SK-N-SH (cell line): ENCODE results near the gene MYEOV. TPM values are rescaled to one million over a fixed set of nuclear protein-coding genes. Genes with fewer than 3 reads are reported as not detected.
A peak's percentile ranks its signal among the peaks of the same experiment; 100 is the strongest.

ENCODE experiments used
- CTCF ChIA-PET: fragments of 300-600, 350-600 bp; formaldehyde crosslinking; extraction: SDS; loops from one replicate; lab custom pipeline; 2021; lab: Yijun Ruan, JAX
- POLR2A ChIA-PET: fragments of 350-600 bp; sonication (Branson Sonifier 250); formaldehyde crosslinking; extraction: SDS; loops from one replicate; lab custom pipeline; 2020; ENCODE audit warnings: antibody characterized with exemption, inconsistent platforms; lab: Yijun Ruan, JAX
- DNase-seq: peaks from one replicate; pipeline ENCODE4 v3.0.0; 2012
- H2AFZ ChIP-seq: fragments of 200-600 bp; sonication (generic); 2 replicates; pipeline ENCODE4 v1.8.1; 2016; ENCODE audit warnings: antibody characterized with exemption, mild to moderate bottlenecking, low read depth
- H3F3A ChIP-seq: fragments of 200-600 bp; sonication (generic); replicated peaks from 2 replicates; pipeline ENCODE3; 2016; ENCODE audit warnings: antibody characterized with exemption, mild to moderate bottlenecking; ENCODE audit not compliant: insufficient read depth
- H3K27ac ChIP-seq, 2 experiments: fragments of 200-500 bp in 1 of 2; fragments of 200-600 bp in 1 of 2; sonication (Bioruptor generic) in 1 of 2; sonication (generic), shearing (Covaris generic) in 1 of 2; 2 replicates each; pipeline versions ENCODE4 v1.5.1 to v1.6.1; 2014 to 2016; ENCODE audit warnings: low read depth in 2 of 2, inconsistent platforms in 1 of 2, low read length in 1 of 2, mild to moderate bottlenecking in 1 of 2, mixed read lengths in 1 of 2
- H3K27me3 ChIP-seq: fragments of 200-600 bp; sonication (generic), shearing (Covaris generic); 2 replicates; pipeline ENCODE4 v1.6.1; 2016; ENCODE audit warnings: mixed run types; ENCODE audit not compliant: insufficient read depth
- H3K36me3 ChIP-seq, 2 experiments: fragments of 200-500 bp in 1 of 2; fragments of 200-600 bp in 1 of 2; sonication (Bioruptor generic) in 1 of 2; sonication (generic) in 1 of 2; replicated peaks in 1 of 2; 2 replicates each; pipeline versions ENCODE3 to v1.5.1; 2014 to 2016; ENCODE audit warnings: low read length in 1 of 2, mild to moderate bottlenecking in 1 of 2; ENCODE audit not compliant: insufficient read depth in 2 of 2, control insufficient read depth in 1 of 2
- H3K4me1 ChIP-seq, 2 experiments: fragments of 200-500 bp in 1 of 2; fragments of 200-600 bp in 1 of 2; sonication (Bioruptor generic) in 1 of 2; sonication (generic), shearing (Covaris generic) in 1 of 2; 2 replicates each; pipeline versions ENCODE4 v1.5.1 to v1.6.1; 2014 to 2016; ENCODE audit warnings: low read depth in 1 of 2, low read length in 1 of 2, mixed run types in 1 of 2; ENCODE audit not compliant: insufficient read depth in 2 of 2, control insufficient read depth in 1 of 2
- H3K4me2 ChIP-seq: fragments of 200-600 bp; sonication (generic), shearing (Covaris generic); 2 replicates; pipeline ENCODE4 v1.6.1; 2017; ENCODE audit warnings: mixed run types
- H3K4me3 ChIP-seq, 2 experiments: fragments of 200-500 bp in 1 of 2; fragments of 200-600 bp in 1 of 2; sonication (Bioruptor generic) in 1 of 2; sonication (generic), shearing (Covaris generic) in 1 of 2; 2 replicates each; pipeline versions ENCODE4 v1.5.1 to v1.8.1; 2014 to 2016; ENCODE audit warnings: low read depth in 2 of 2, inconsistent platforms in 1 of 2, low read length in 1 of 2, mild to moderate bottlenecking in 1 of 2, mixed read lengths in 1 of 2, moderate library complexity in 1 of 2
- H3K79me2 ChIP-seq: fragments of 200-600 bp; sonication (generic); 2 replicates; pipeline ENCODE4 v1.8.1; 2017; ENCODE audit warnings: mild to moderate bottlenecking; ENCODE audit not compliant: insufficient read depth
- H3K9ac ChIP-seq: fragments of 200-600 bp; sonication (generic); 2 replicates; pipeline ENCODE4 v1.6.1; 2017; ENCODE audit warnings: mixed run types
- H3K9me2 ChIP-seq: fragments of 200-600 bp; sonication (generic); 2 replicates; pipeline ENCODE4 v1.6.1; 2017; ENCODE audit warnings: mixed run types
- H3K9me3 ChIP-seq: fragments of 200-600 bp; sonication (generic); 2 replicates; pipeline ENCODE4 v1.6.1; 2017; ENCODE audit warnings: mixed run types, mild to moderate bottlenecking, moderate library complexity
- H4K20me1 ChIP-seq: fragments of 200-600 bp; sonication (generic); 2 replicates; pipeline ENCODE4 v1.6.1; 2017; ENCODE audit warnings: mild to moderate bottlenecking, mixed run types; ENCODE audit not compliant: insufficient read depth
- ELF1 ChIP-seq: IDR thresholded peaks from 2 replicates; pipeline ENCODE4 v1.4.0; 2012
- EP300 ChIP-seq, 2 experiments: IDR thresholded peaks; 2 replicates each; pipeline versions ENCODE4 v1.4.0 to v1.6.1; 2012; ENCODE audit warnings: borderline replicate concordance in 1 of 2, low read depth in 1 of 2, low read length in 1 of 2
- EZH2phosphoT487 ChIP-seq: fragments of 200-600 bp; sonication (generic); IDR thresholded peaks from 2 replicates; pipeline ENCODE4 v1.6.1; 2017; ENCODE audit warnings: low read depth, mixed run types, mild to moderate bottlenecking, antibody characterized with exemption, moderate library complexity, borderline replicate concordance
- FOXM1 ChIP-seq: IDR thresholded peaks from 2 replicates; pipeline ENCODE4 v1.4.0; 2012; ENCODE audit warnings: low read depth, mild to moderate bottlenecking
- GATA2 ChIP-seq: sonication (generic); formaldehyde crosslinking; IDR thresholded peaks from 2 replicates; pipeline ENCODE4 v1.5.0; 2020; ENCODE audit warnings: mild to moderate bottlenecking, missing genetic modification reagents
- JUND ChIP-seq: IDR thresholded peaks from 2 replicates; pipeline ENCODE4 v1.4.0; 2012
- MAX ChIP-seq: IDR thresholded peaks from 2 replicates; pipeline ENCODE4 v1.4.0; 2012; ENCODE audit warnings: low read depth
- MEF2A ChIP-seq: IDR thresholded peaks from 2 replicates; pipeline ENCODE4 v1.4.0; 2012; ENCODE audit warnings: low read depth, borderline replicate concordance
- MXI1 ChIP-seq: IDR thresholded peaks from 2 replicates; pipeline ENCODE4 v1.6.1; 2012; ENCODE audit warnings: mild to moderate bottlenecking, low read depth, low read length, improper control_type of control experiment
- NFIC ChIP-seq: IDR thresholded peaks from 2 replicates; pipeline ENCODE4 v1.4.0; 2012; ENCODE audit warnings: borderline replicate concordance
- PBX3 ChIP-seq: IDR thresholded peaks from 2 replicates; pipeline ENCODE4; 2012
- POLR2AphosphoS5 ChIP-seq: IDR thresholded peaks from 2 replicates; pipeline ENCODE4 v1.6.1; 2012; ENCODE audit warnings: low read depth, low read length
- RAD21 ChIP-seq: IDR thresholded peaks from 2 replicates; pipeline ENCODE4 v1.6.1; 2012; ENCODE audit warnings: mild to moderate bottlenecking, low read length
- REST ChIP-seq: IDR thresholded peaks from 2 replicates; pipeline ENCODE4 v1.6.1; 2012; ENCODE audit warnings: mild to moderate bottlenecking, low read depth, low read length, moderate library complexity
- RXRA ChIP-seq: IDR thresholded peaks from 2 replicates; pipeline ENCODE4 v1.4.0; 2012; ENCODE audit warnings: low read depth, mild to moderate bottlenecking, borderline replicate concordance
- SMC3 ChIP-seq: IDR thresholded peaks from 2 replicates; pipeline ENCODE4 v1.6.1; 2012; ENCODE audit warnings: low read depth, low read length, improper control_type of control experiment
- TAF1 ChIP-seq: IDR thresholded peaks from 2 replicates; pipeline ENCODE4 v1.6.1; 2012; ENCODE audit warnings: low read depth, mild to moderate bottlenecking, low read length, moderate library complexity, borderline replicate concordance
- TCF12 ChIP-seq: IDR thresholded peaks from 2 replicates; pipeline ENCODE4 v1.4.0; 2012
- TEAD4 ChIP-seq: IDR thresholded peaks from 2 replicates; pipeline ENCODE4 v1.4.0; 2012; ENCODE audit warnings: mild to moderate bottlenecking, borderline replicate concordance; ENCODE audit not compliant: insufficient read depth
- ZBTB33 ChIP-seq: IDR thresholded peaks from 2 replicates; pipeline ENCODE4 v1.4.0; 2012; ENCODE audit warnings: low read depth, borderline replicate concordance
- WGBS: methylation state at CpG from one replicate; pipeline ENCODE4 v1.1.6; 2017; ENCODE audit warnings: low lambda C conversion rate; 5-methylcytosine and 5-hydroxymethylcytosine counted together
- polyA plus RNA-seq, 3 experiments: library from polyadenylated mRNA; depleted of rRNA; stranded (reverse); fragments of >200 nt; gene quantifications; 2 replicates each; pipeline ENCODE4 v1.2.3, GENCODE V29; 2012

MYEOV gene
- polyA plus RNA-seq, 1 of the 3 experiments (the other 2 are of a cell fraction): 3.0 TPM

- no peak for TF ChIP-seq ZBTB33
Observed at GRCh38 chr11:69297787-69298266, 3.9 kb downstream of the MYEOV start (continued).

GRCh38 chr11:69298267-69299022, 4.5 kb downstream of the MYEOV start:
- peak overlapping the region; percentile 84 to 95 for H3K27ac ChIP-seq
- peaks cover 21 to 65% of the 10 kb centered on the region in 2 experiments; a peak in 3 of 4 replicates for H3K4me1 ChIP-seq
- POLR2A ChIA-PET: no interaction called here
- H3K9me2 ChIP-seq: no peaks in the 10 kb centered on the region
- H3K27me3 ChIP-seq: no peaks in the 10 kb centered on the region
- CTCF ChIA-PET: interaction anchor here (0.7 to 2.5 kb wide), 3 partner anchors 83 to 333 kb away, joined by 3 to 13 read pairs (median 3); no protein-coding TSS in a partner anchor
- peak overlapping the region; percentile 62 for H3K4me2 ChIP-seq
- peaks cover 51% of the 10 kb centered on the region for H3F3A ChIP-seq
- peak overlapping the region; percentile 32; the same call in 1 of the 2 replicates for H2AFZ ChIP-seq
- 0 out of 4 replicates have a peak overlapping the region, but pooled peaks of 1 of the 2 experiments have one; percentile 37 for H3K4me3 ChIP-seq
- H3K36me3 ChIP-seq: no peaks in the 10 kb centered on the region
- 23% methylated on average over 21 of the region's 22 CpGs for WGBS
- peak overlapping the region; percentile 63 for H3K9ac ChIP-seq
- DNase-seq: no peak
- H4K20me1 ChIP-seq: no peaks in the 10 kb centered on the region
- H3K9me3 ChIP-seq: no peaks in the 10 kb centered on the region
- peaks cover 23% of the 10 kb centered on the region; the same call in 1 of the 2 replicates for H3K79me2 ChIP-seq
- TF ChIP-seq EP300 (IDR thresholded peaks at IDR 0.05; ENCODE audit: borderline replicate concordance in 1 of 2, low read depth in 1 of 2, low read length in 1 of 2) (peak in 1 of 2 experiments; percentile 75; a peak in 1 of 4 replicates), GATA2 (CRISPR knock-in tag) (no peak), MXI1 (no peak), POLR2AphosphoS5 (peak; percentile 38; the same call in 1 of the 2 replicates), REST (0 out of 2 replicates have a peak, but pooled peaks have one; percentile 14), ELF1 (peak; percentile 41; the same call in 1 of the 2 replicates), SMC3 (peak; percentile 3; the same call in 1 of the 2 replicates), TEAD4 (peak; percentile 39; the same call in 1 of the 2 replicates), PBX3 (peak; percentile 41), TAF1 (peak; percentile 35; the same call in 1 of the 2 replicates), RXRA (peak; percentile 99), FOXM1 (no peak), TCF12 (peak; percentile 69), ZBTB33 (peak; percentile 31; the same call in 1 of the 2 replicates), JUND (peak; percentile 65), MAX (peak; percentile 83), EZH2phosphoT487 (no peak), RAD21 (no peak), NFIC (peak; percentile 48), MEF2A (no peak)
